SK-N-SH treated with all-trans-retinoic acid at 6 μM for 48 hours (cell line): ENCODE data around the gene UGT1A1.

ENCODE experiments used
- ATAC-seq: fragments of 200-7000 bp; cut with Tn5 transposase; 3 replicates; pipeline ENCODE4 v1.9.1; 2020; ENCODE audit warnings: mild to moderate bottlenecking, moderate library complexity
- ARNTL ChIP-seq: fragments of 450-650 bp; formaldehyde crosslinking; IDR thresholded peaks from 2 replicates; pipeline ENCODE4 v1.5.0; 2020; ENCODE audit warnings: low read depth, mild to moderate bottlenecking, moderate library complexity, borderline replicate concordance
- BACH2 ChIP-seq: fragments of 250-450 bp; sonication (Bioruptor Pico); IDR thresholded peaks from 2 replicates; pipeline ENCODE4 v1.9.0; 2021; ENCODE audit warnings: mild to moderate bottlenecking, borderline replicate concordance
- ESRRG ChIP-seq: fragments of 250-450 bp; sonication (Bioruptor Pico); IDR thresholded peaks from 2 replicates; pipeline ENCODE4 v1.6.1; 2021; ENCODE audit warnings: mild to moderate bottlenecking
- GLIS3 ChIP-seq: fragments of 250-450 bp; sonication (Bioruptor Pico); IDR thresholded peaks from 2 replicates; pipeline ENCODE4 v1.5.0; 2020; ENCODE audit warnings: mild to moderate bottlenecking, moderate library complexity
- ISL1 ChIP-seq: fragments of 250-450 bp; sonication (Bioruptor Pico); IDR thresholded peaks from 2 replicates; pipeline ENCODE4 v2.1.2; 2022; ENCODE audit warnings: mild to moderate bottlenecking, moderate library complexity
- POU6F1 ChIP-seq: fragments of 250-450 bp; sonication (Bioruptor Pico); IDR thresholded peaks from 2 replicates; pipeline ENCODE4 v1.8.0; 2021; ENCODE audit warnings: low read depth, mild to moderate bottlenecking, moderate library complexity, borderline replicate concordance
- PPARA ChIP-seq: fragments of 250-450 bp; sonication (Bioruptor Pico); IDR thresholded peaks from 2 replicates; pipeline ENCODE4 v1.5.0; 2020; ENCODE audit warnings: mild to moderate bottlenecking, borderline replicate concordance
- RARB ChIP-seq: fragments of 250-450 bp; sonication (Bioruptor Pico); IDR thresholded peaks from 2 replicates; pipeline ENCODE4 v1.8.0; 2021; ENCODE audit warnings: mild to moderate bottlenecking, moderate library complexity
- SNAI2 ChIP-seq: fragments of 250-450 bp; sonication (Bioruptor Pico); IDR thresholded peaks from 2 replicates; pipeline ENCODE4 v1.5.0; 2020; ENCODE audit warnings: mild to moderate bottlenecking, moderate library complexity
- TCF4 ChIP-seq: fragments of 250-450 bp; sonication (Bioruptor Pico); IDR thresholded peaks from 2 replicates; pipeline ENCODE4 v1.8.0; 2021; ENCODE audit warnings: mild to moderate bottlenecking, moderate library complexity, borderline replicate concordance
- TOX ChIP-seq: fragments of 250-450 bp; sonication (Bioruptor Pico); IDR thresholded peaks from 2 replicates; pipeline ENCODE4 v1.8.0; 2021; ENCODE audit warnings: mild to moderate bottlenecking, moderate library complexity, borderline replicate concordance
- TSHZ2 ChIP-seq: fragments of 250-450 bp; sonication (Bioruptor Pico); IDR thresholded peaks from 2 replicates; pipeline ENCODE4 v1.5.0; 2020; ENCODE audit warnings: mild to moderate bottlenecking, moderate library complexity
- ZC3H10 ChIP-seq: fragments of 250-450 bp; sonication (Bioruptor Pico); IDR thresholded peaks from 2 replicates; pipeline ENCODE4 v1.5.1; 2021; ENCODE audit warnings: mild to moderate bottlenecking, moderate library complexity
- ZFP30 ChIP-seq: fragments of 450-650 bp; formaldehyde crosslinking; IDR thresholded peaks from 2 replicates; pipeline ENCODE4 v1.5.0; 2022; ENCODE audit warnings: mild to moderate bottlenecking, moderate library complexity
- ZNF565 ChIP-seq: fragments of 450-650 bp; formaldehyde crosslinking; conservative IDR thresholded peaks from 2 replicates; pipeline ENCODE4 v1.5.0; 2020; ENCODE audit warnings: low read depth, mild to moderate bottlenecking, moderate library complexity
- ZNF8 ChIP-seq: fragments of 450-650 bp; formaldehyde crosslinking; IDR thresholded peaks from 2 replicates; pipeline ENCODE4 v1.5.0; 2020; ENCODE audit warnings: mild to moderate bottlenecking, moderate library complexity
- TF ChIP-seq, protein P1 (sequence below): fragments of 250-450 bp; sonication (Bioruptor Pico); IDR thresholded peaks from 2 replicates; pipeline ENCODE4 v1.5.1; 2020; ENCODE audit warnings: low read depth, mild to moderate bottlenecking, moderate library complexity
- TF ChIP-seq, protein P2 (sequence below): fragments of 250-450 bp; sonication (Bioruptor Pico); IDR thresholded peaks from 2 replicates; pipeline ENCODE4 v1.8.0; 2020; ENCODE audit warnings: mild to moderate bottlenecking, moderate library complexity, borderline replicate concordance
- TF ChIP-seq, protein P3 (sequence below): fragments of 250-450 bp; sonication (Bioruptor Pico); IDR thresholded peaks from 2 replicates; pipeline ENCODE4 v1.5.1; 2021; ENCODE audit warnings: mild to moderate bottlenecking, moderate library complexity

UGT1A1 gene

GRCh38 chr2:233807966-233808935 lies 48.2 kb downstream of the UGT1A1 start (continued):
- no peak for TF ChIP-seq ARNTL (CRISPR knock-in tag)

GRCh38 chr2:233810385-233810784 lies 50.3 kb downstream of the UGT1A1 start:
- TF ChIP-seq ESRRG = no peak
- TF ChIP-seq, protein P1, sequence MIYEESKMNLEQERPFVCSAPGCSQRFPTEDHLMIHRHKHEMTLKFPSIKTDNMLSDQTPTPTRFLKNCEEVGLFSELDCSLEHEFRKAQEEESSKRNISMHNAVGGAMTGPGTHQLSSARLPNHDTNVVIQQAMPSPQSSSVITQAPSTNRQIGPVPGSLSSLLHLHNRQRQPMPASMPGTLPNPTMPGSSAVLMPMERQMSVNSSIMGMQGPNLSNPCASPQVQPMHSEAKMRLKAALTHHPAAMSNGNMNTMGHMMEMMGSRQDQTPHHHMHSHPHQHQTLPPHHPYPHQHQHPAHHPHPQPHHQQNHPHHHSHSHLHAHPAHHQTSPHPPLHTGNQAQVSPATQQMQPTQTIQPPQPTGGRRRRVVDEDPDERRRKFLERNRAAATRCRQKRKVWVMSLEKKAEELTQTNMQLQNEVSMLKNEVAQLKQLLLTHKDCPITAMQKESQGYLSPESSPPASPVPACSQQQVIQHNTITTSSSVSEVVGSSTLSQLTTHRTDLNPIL (CRISPR knock-in tag) = no peak
- TF ChIP-seq BACH2 (CRISPR knock-in tag) = no peak
- TF ChIP-seq ZFP30 (CRISPR knock-in tag) = no peak
- TF ChIP-seq, protein P2, sequence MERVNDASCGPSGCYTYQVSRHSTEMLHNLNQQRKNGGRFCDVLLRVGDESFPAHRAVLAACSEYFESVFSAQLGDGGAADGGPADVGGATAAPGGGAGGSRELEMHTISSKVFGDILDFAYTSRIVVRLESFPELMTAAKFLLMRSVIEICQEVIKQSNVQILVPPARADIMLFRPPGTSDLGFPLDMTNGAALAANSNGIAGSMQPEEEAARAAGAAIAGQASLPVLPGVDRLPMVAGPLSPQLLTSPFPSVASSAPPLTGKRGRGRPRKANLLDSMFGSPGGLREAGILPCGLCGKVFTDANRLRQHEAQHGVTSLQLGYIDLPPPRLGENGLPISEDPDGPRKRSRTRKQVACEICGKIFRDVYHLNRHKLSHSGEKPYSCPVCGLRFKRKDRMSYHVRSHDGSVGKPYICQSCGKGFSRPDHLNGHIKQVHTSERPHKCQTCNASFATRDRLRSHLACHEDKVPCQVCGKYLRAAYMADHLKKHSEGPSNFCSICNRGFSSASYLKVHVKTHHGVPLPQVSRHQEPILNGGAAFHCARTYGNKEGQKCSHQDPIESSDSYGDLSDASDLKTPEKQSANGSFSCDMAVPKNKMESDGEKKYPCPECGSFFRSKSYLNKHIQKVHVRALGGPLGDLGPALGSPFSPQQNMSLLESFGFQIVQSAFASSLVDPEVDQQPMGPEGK (CRISPR knock-in tag) = no peak
- TF ChIP-seq ZC3H10 = no peak
- no peak for TF ChIP-seq RARB (CRISPR knock-in tag)
- no peak for TF ChIP-seq ZNF8 (CRISPR knock-in tag)
- no peak for TF ChIP-seq TOX
- TF ChIP-seq ISL1 (CRISPR knock-in tag) = no peak
- no peak for TF ChIP-seq SNAI2 (CRISPR knock-in tag)
- TF ChIP-seq TSHZ2 (CRISPR knock-in tag) = no peak
- no peak for TF ChIP-seq PPARA
- no peak for ATAC-seq

GRCh38 chr2:233811087-233811486 lies 51.0 kb downstream of the UGT1A1 start:
- no peak for ATAC-seq
- TF ChIP-seq ESRRG (no peak), TCF4 (CRISPR knock-in tag) (no peak), BACH2 (CRISPR knock-in tag) (no peak), ISL1 (CRISPR knock-in tag) (no peak), ZNF565 (CRISPR knock-in tag) (no peak), ZC3H10 (no peak), ZNF8 (CRISPR knock-in tag) (no peak), GLIS3 (CRISPR knock-in tag) (no peak), RARB (CRISPR knock-in tag) (no peak), POU6F1 (CRISPR knock-in tag) (no peak), TOX (no peak), PPARA (no peak), SNAI2 (CRISPR knock-in tag) (no peak)
- TF ChIP-seq, protein P3, sequence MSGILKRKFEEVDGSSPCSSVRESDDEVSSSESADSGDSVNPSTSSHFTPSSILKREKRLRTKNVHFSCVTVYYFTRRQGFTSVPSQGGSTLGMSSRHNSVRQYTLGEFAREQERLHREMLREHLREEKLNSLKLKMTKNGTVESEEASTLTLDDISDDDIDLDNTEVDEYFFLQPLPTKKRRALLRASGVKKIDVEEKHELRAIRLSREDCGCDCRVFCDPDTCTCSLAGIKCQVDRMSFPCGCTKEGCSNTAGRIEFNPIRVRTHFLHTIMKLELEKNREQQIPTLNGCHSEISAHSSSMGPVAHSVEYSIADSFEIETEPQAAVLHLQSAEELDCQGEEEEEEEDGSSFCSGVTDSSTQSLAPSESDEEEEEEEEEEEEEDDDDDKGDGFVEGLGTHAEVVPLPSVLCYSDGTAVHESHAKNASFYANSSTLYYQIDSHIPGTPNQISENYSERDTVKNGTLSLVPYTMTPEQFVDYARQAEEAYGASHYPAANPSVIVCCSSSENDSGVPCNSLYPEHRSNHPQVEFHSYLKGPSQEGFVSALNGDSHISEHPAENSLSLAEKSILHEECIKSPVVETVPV = no peak
- TF ChIP-seq, protein P1 (CRISPR knock-in tag) = no peak
